Epidermal melanocyte (primary cell): ENCODE data around the gene INPPL1.
"Not testable (repeated sequence)": the region's sequence is repeated elsewhere in the genome, so short reads cannot be mapped to it uniquely, and the experiment has no call there.

ENCODE experiments used
- DNase-seq: peaks from one replicate; pipeline ENCODE4 v3.0.0; 2011; ENCODE audit warnings: low spot score; ENCODE audit not compliant: insufficient read length

The INPPL1 gene

DNA sequence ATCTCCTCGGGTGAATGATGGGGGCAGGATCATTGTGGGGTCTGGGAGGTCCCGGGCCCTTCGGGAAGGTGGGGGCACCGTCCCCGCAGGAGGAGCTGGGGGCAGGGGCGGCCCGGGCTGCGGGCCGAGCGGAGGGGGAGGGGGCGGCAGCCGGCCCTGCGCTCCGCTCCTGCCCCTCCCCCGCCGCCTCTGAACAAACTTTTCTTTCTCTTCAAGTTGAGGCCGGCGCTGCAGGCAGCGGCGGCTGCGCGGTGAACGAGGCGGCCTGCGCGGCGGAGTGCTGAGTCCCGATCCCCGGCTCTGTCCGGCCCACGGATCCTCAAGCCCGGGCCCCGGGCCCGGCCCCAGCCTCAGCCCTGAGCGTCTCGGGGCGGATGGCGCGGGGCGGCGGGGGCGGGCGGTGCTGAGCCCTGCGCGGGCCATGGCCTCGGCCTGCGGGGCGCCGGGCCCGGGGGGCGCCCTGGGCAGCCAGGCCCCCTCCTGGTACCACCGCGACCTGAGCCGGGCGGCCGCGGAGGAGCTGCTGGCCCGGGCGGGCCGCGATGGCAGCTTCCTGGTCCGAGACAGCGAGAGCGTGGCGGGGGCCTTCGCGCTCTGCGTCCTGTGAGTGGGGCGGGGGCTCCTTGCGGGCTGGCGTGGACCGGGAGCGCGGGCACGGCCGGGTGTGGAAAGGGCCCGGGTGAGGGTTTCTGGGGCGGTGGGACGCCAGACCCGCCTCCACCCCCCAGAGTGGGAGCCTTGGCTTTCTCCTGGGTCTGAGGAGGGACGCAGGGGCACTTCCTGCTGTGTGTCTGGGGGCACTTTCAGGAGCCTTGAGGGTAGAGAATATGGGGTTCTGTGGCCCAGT lies at the start of gene INPPL1:
Gene INPPL1, plus strand, starts transcription at position 204 of the 847 bp plus-strand sequence. Its CDS starts 218 bp downstream, at position 422.
- DNase-seq, result no peak

- no peak for DNase-seq
These were observed 46.9 kb upstream of the INPPL1 start for GRCh38 chr11:72177656-72178055.

GRCh38 chr11:72179049-72179803 lies 45.3 kb upstream of the INPPL1 start:
- DNase-seq, result no peak

DNA sequence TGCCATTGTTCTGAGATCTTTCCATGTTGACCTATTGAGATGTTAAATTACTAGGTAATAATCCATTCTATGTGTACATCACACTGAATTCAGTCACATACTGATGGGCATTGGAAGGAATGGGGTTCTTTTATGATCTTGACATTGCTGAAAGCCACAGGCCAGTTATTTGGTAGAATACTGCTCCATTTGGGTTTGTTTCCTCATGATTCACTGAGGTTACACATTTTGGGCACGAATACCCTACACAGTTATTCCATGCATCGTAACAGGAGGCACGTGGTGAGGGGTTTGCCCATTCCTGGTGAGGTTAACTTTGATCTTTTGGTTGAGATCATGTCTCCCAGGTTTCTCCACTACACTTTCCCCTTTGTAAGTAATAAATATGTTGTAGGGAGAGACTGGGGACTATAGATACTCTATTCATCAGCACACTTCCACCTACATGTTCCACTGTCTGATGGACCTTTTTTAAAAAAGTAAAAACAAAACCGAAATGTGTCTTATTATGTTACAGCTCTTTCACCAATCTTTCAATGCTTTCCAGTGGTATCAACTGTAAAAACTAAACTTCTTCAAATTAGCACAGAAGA lies 44.7 kb upstream of the INPPL1 start:
- no peak for DNase-seq

GRCh38 chr11:72180892-72181552 lies 43.5 kb upstream of the INPPL1 start:
- not testable (repeated sequence) for DNase-seq

DNA sequence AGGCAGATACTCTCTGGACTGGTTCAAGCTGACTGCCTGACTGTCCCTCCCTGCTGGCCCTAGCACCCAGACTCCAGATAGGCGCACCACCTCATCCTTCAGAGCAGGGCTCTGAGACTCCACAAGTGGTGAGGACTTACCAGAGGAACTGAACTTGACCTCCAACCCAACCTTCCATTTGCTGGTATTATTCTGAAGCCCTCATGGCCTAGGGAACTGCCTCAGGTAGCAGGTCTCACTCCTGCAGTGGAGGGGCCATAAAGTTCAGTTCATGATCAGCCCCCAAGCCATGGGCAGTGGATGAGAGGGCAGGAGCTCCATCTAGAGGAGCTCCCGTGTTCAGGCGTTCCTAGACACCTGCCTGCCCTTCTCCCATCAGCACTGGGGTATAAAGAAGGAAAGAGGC lies 43.0 kb upstream of the INPPL1 start:
- DNase-seq, result not testable (repeated sequence)

DNA sequence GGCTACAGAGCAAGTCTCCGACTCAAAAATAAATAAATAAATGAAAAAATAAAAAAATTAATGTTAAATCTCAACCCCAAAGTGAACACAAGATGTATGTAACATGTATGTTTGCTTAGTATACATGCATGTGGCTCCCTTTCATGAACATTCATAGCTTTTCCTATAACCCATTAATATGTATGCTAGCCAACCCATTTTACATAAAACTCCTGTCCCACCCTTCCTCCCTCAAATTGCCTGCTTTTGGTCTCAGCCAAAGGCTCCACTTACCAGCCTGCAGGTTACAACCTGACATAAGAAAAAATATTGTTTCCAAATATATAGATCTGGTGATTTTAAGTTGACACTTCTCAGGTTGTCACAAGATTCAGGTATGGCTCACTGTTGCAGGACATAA lies 36.3 kb upstream of the INPPL1 start:
- DNase-seq, result no peak

GRCh38 chr11:72189455-72190250 lies 34.9 kb upstream of the INPPL1 start:
- DNase-seq, result no peak

- no peak for DNase-seq
These were observed 33.9 kb upstream of the INPPL1 start for GRCh38 chr11:72190631-72191071.

DNA sequence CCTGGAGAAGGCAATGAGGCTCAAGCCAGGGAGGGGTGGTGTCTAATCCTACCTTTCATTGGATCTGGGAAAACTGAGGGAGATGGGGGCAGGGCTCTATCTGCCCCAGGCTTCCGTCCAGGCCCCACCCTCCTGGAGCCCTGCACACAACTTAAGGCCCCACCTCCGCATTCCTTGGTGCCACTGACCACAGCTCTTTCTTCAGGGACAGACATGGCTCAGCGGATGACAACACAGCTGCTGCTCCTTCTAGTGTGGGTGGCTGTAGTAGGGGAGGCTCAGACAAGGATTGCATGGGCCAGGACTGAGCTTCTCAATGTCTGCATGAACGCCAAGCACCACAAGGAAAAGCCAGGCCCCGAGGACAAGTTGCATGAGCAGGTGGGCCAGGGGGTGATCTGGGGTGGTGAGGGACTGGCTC lies 32.6 kb upstream of the INPPL1 start, which contains the start of gene FOLR1:
Gene FOLR1, plus strand, starts transcription at position 180 of the 421 bp plus-strand sequence. Its CDS starts 34 bp downstream, at position 214.
- DNase-seq, result no peak

DNA sequence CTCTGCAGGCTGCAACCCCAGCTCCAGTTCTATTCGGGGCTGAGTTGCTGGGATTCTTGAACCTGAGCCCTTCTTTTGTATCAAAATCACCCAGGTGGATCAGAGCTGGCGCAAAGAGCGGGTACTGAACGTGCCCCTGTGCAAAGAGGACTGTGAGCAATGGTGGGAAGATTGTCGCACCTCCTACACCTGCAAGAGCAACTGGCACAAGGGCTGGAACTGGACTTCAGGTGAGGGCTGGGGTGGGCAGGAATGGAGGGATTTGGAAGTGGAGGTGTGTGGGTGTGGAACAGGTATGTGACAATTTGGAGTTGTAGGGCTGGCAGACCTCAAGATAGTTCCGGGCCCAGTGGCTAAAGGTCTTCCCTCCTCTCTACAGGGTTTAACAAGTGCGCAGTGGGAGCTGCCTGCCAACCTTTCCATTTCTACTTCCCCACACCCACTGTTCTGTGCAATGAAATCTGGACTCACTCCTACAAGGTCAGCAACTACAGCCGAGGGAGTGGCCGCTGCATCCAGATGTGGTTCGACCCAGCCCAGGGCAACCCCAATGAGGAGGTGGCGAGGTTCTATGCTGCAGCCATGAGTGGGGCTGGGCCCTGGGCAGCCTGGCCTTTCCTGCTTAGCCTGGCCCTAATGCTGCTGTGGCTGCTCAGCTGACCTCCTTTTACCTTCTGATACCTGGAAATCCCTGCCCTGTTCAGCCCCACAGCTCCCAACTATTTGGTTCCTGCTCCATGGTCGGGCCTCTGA lies 28.9 kb upstream of the INPPL1 start:
- no peak for DNase-seq

DNA sequence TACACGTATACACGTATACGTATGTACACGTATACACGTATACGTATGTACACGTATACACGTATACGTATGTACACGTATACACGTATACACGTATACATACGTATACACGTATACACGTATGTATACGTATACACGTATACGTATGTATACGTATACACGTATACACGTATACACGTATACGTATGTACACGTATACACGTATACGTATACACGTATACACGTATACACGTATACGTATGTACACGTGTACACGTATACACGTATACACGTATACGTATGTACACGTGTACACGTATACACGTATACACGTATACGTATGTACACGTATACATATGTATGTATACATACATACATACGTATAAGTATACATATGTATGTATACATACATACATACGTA lies 23.1 kb upstream of the INPPL1 start:
- DNase-seq, result not testable (repeated sequence)

DNA sequence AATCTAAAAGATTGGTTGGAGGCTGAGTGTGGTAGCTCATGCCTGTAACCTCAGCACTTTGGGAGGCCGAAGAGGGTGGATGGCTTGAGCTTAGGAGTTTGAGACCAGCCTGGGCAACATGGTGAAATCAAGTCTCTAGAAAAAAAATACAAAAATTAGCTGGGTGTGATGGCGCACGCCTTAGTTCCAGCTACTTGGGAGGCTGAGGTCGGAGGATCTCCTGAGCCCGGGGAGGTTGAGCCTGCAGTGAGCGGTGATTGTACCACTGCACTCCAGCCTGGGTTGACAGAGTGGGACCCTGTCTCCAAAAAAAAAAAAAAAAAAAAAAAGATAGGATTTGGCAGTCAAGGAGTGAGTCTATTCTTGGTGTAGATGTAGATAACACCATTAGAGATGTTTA lies 22.0 kb upstream of the INPPL1 start:
- no peak for DNase-seq

DNA sequence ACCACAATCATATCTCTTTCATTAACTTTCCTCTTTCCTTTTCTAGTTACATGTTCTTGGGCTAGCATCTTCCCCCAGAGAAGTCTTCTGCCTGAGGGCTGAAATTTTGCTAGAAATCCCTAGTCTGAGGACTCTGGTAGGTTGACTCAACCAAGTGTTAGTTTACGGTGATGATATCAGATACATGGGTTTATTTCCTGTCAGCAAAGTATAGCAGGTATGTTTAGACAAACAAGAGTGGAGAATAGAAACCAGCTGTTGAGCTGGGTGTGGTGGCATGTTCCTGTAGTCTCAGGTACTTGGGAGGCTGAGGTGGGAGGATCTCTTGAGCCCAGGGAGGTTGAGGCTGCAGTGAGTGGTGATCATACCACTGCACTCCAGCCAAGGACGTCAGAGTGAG lies 21.4 kb upstream of the INPPL1 start:
- DNase-seq, result no peak

GRCh38 chr11:72204886-72205285 lies 19.7 kb upstream of the INPPL1 start:
- no peak for DNase-seq

DNA sequence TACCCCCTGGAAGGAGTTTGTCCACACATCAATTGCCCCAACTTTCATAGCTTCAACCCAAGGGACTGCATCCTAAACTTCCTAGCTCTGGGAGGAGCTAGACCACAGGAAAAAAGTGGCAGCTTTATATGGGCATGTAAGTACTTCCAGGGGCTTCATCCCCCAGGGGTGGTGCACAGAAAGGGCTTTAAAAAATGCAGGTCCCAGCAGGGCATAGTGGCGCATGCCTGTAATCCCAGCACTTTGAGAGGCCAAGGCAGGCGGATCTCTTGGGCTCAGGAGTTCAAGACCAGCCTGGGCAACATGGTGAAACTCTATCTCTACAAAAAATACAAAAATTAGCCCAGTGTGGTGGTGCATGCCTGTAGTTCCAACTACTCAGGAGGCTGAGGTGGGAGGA lies 17.8 kb upstream of the INPPL1 start:
- not testable (repeated sequence) for DNase-seq

GRCh38 chr11:72208281-72208680 lies 16.3 kb upstream of the INPPL1 start:
- DNase-seq, result no peak

GRCh38 chr11:72209101-72209500 lies 15.5 kb upstream of the INPPL1 start:
- no peak for DNase-seq

GRCh38 chr11:72216638-72217037 lies 7.9 kb upstream of the INPPL1 start, which contains the start of gene FOLR2:
Gene FOLR2, plus strand, starts transcription at chr11:72216794. Its CDS starts 1,791 bp downstream, at chr11:72218585.
- no peak for DNase-seq

DNA sequence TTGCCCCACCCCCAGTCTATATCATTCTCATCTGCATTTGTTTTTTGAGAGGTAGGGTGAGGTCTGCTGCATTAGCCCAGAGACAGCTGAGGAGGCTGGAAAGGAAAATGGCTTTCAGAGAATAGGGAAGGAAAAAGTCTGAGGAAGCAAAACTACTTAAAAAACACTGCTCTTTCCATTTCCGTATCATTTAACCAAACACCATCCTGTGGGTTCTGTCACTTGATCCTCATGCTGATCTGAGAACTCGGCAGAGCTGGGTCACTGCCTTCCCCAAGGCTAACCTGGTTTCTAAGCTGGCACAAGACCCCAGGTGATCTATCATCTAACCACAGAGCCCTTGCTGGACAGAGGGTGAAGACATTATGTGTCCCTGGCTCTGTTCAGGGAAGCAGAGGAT lies 6.7 kb upstream of the INPPL1 start:
- no peak for DNase-seq
